DND-41 (cell line): Measurements from ENCODE around the gene HTD2.

Experiments used
- ATAC-seq: fragments of 200-7000 bp; cut with Tn5 transposase; 3 replicates; pipeline ENCODE4 v1.9.1; 2021; ENCODE audit warnings: low read depth; ENCODE audit not compliant: insufficient read depth
- DNase-seq: peaks from one replicate; pipeline ENCODE4 v3.0.0-alpha.2; 2020
- H2AFZ ChIP-seq: 2 replicates; pipeline ENCODE4 v1.6.0; 2012; ENCODE audit warnings: low read depth, low read length
- H3K27ac ChIP-seq: 2 replicates; pipeline ENCODE4 v1.5.1; 2012; ENCODE audit warnings: low read length, inconsistent platforms
- H3K27me3 ChIP-seq: fragments of 200-600 bp; sonication (generic); 2 replicates; pipeline ENCODE4 v1.6.0; 2012; ENCODE audit warnings: low read length, mild to moderate bottlenecking, inconsistent platforms; ENCODE audit not compliant: insufficient read depth, poor library complexity
- H3K36me3 ChIP-seq: 2 replicates; pipeline ENCODE4 v1.5.1; 2012; ENCODE audit warnings: low read length, inconsistent platforms; ENCODE audit not compliant: insufficient read depth
- H3K4me1 ChIP-seq: 2 replicates; pipeline ENCODE4 v1.5.1; 2012; ENCODE audit warnings: mild to moderate bottlenecking, low read length; ENCODE audit not compliant: insufficient read depth
- H3K4me2 ChIP-seq: 2 replicates; pipeline ENCODE4 v1.6.0; 2012; ENCODE audit warnings: mild to moderate bottlenecking, moderate library complexity, low read length, inconsistent platforms; ENCODE audit not compliant: insufficient read depth
- H3K4me3 ChIP-seq, 2 experiments: fragments of 200-600 bp in 1 of 2; shearing (Covaris generic) in 1 of 2; 2 replicates each; pipeline ENCODE4 v1.5.1; 2012 to 2016; ENCODE audit warnings: inconsistent platforms in 2 of 2, low read length in 2 of 2, mild to moderate bottlenecking in 2 of 2, low read depth in 1 of 2, moderate library complexity in 1 of 2
- H3K79me2 ChIP-seq: 2 replicates; pipeline ENCODE4 v1.6.0; 2012; ENCODE audit warnings: low read length, inconsistent platforms; ENCODE audit not compliant: insufficient read depth
- H3K9ac ChIP-seq: 2 replicates; pipeline ENCODE4 v1.6.0; 2012; ENCODE audit warnings: low read depth, mild to moderate bottlenecking, inconsistent platforms, low read length, moderate library complexity
- H3K9me3 ChIP-seq: 2 replicates; pipeline ENCODE4 v1.5.1; 2012; ENCODE audit warnings: low read length, moderate library complexity, mild to moderate bottlenecking, inconsistent platforms; ENCODE audit not compliant: insufficient read depth, severe bottlenecking
- H4K20me1 ChIP-seq: 2 replicates; pipeline ENCODE4 v1.6.0; 2012; ENCODE audit warnings: low read length; ENCODE audit not compliant: insufficient read depth
- EZH2 ChIP-seq: IDR thresholded peaks from 3 replicates; pipeline ENCODE4 v1.6.1; 2012; ENCODE audit warnings: borderline replicate concordance, low read depth, mild to moderate bottlenecking, moderate library complexity, low read length, inconsistent platforms; ENCODE audit not compliant: severe bottlenecking
- TF ChIP-seq, protein P1 (sequence below): IDR thresholded peaks from 2 replicates; pipeline ENCODE4 v1.5.1; 2012; ENCODE audit warnings: borderline replicate concordance, low read length, moderate library complexity, mild to moderate bottlenecking; ENCODE audit not compliant: poor library complexity, severe bottlenecking; ENCODE audit errors: extremely low read depth

The HTD2 gene

DNA sequence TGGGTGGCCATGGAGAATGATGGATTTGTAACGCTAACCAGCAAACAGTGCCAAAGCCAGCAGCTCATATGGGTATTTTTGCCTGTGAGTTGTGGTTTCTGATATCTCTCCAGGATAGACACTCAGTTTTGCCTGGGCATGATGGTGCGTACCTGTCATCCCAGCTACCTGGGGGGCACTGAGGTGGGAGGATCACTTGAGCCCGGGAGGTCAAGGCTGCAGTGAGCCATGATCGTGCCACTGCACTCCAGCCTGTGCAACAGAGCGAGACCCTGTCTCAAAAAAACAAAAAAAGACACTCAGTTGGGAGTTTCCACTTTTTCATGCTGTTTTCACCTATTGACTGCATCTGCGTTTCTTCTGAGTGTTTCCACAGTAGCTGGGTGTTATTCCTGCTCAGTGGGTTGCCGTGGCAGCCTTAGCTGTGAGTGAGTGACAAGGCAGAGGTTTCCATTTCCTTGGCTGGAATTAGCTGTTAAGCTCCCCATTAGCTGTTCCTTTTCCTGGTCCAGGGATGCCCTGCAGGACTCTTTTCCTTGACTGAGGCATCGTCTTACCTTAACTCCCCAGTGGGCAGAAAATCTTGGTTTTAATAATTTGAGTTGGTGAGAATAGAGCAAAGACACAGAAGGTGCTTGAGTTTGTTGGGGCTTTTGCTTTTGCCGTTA, 14.5 kb upstream of the HTD2 start:
- H3K4me1 ChIP-seq = no peaks in the 10 kb centered on the region
- no peaks in the 10 kb centered on the region for H4K20me1 ChIP-seq
- H2AFZ ChIP-seq = no peak overlapping the region
- H3K27me3 ChIP-seq = no peaks in the 10 kb centered on the region
- H3K27ac ChIP-seq = no peak overlapping the region
- H3K4me2 ChIP-seq = no peak overlapping the region
- no peak overlapping the region for H3K4me3 ChIP-seq
- no peak overlapping the region for H3K9ac ChIP-seq
- ATAC-seq (no peak), DNase-seq (no peak)
- H3K79me2 ChIP-seq = no peaks in the 10 kb centered on the region
- H3K9me3 ChIP-seq = no peaks in the 10 kb centered on the region
- TF ChIP-seq EZH2 = no peak
- TF ChIP-seq, protein P1, sequence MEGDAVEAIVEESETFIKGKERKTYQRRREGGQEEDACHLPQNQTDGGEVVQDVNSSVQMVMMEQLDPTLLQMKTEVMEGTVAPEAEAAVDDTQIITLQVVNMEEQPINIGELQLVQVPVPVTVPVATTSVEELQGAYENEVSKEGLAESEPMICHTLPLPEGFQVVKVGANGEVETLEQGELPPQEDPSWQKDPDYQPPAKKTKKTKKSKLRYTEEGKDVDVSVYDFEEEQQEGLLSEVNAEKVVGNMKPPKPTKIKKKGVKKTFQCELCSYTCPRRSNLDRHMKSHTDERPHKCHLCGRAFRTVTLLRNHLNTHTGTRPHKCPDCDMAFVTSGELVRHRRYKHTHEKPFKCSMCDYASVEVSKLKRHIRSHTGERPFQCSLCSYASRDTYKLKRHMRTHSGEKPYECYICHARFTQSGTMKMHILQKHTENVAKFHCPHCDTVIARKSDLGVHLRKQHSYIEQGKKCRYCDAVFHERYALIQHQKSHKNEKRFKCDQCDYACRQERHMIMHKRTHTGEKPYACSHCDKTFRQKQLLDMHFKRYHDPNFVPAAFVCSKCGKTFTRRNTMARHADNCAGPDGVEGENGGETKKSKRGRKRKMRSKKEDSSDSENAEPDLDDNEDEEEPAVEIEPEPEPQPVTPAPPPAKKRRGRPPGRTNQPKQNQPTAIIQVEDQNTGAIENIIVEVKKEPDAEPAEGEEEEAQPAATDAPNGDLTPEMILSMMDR = no peak
- no peaks in the 10 kb centered on the region; the same call in 1 of the 2 replicates for H3K36me3 ChIP-seq

DNA sequence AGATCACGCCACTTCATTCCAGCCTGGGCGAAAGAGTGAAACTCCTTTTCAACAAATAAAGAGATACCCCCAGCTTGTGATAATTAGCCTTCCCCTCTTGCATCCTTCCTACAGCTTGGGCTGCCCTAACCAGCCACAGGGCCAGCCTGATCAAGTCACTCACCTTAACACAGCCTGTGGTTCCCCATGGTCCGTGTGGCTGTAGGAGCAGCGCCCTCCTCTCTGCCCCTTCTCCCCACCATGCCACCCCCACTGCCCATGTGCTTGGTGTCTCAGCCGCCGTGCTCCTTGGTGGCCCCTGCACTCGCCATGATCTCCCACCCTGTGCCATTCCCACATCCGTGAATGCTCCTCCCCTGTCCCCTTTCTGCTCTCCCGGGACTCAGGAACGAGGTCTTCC, 13.5 kb upstream of the HTD2 start:
- ATAC-seq = no peak
- no peak for DNase-seq
- Histone ChIP-seq H3K9me3 (no peaks in the 10 kb centered on the region), H3K27me3 (peaks cover under 1% of the 10 kb centered on the region), H3K4me2 (no peak overlapping the region), H3K27ac (no peak overlapping the region), H3K9ac (no peak overlapping the region), H3K36me3 (no peaks in the 10 kb centered on the region; the same call in 1 of the 2 replicates), H3K4me3 (no peak overlapping the region), H3K79me2 (no peaks in the 10 kb centered on the region), H2AFZ (no peak overlapping the region), H4K20me1 (no peaks in the 10 kb centered on the region), H3K4me1 (no peaks in the 10 kb centered on the region)
- TF ChIP-seq EZH2 = no peak
- TF ChIP-seq, protein P1 = no peak

DNA sequence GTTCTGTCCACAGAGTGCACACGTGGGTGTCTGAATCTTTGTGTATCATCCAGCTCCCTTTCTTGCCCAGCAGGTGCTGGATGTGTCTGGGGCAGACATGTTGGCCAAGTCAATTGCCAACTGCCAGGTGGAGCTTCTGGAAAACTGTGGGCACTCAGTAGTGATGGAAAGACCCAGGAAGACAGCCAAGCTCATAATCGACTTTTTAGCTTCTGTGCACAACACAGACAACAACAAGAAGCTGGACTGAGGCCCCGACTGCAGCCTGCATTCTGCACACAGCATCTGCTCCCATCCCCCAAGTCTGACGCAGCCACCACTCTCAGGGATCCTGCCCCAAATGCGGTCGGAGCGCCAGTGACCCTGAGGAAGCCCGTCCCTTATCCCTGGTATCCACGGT, 12.8 kb upstream of the HTD2 start:
- Histone ChIP-seq H2AFZ (no peak overlapping the region), H3K4me3 (no peak overlapping the region), H4K20me1 (no peaks in the 10 kb centered on the region), H3K9ac (no peak overlapping the region), H3K27ac (no peak overlapping the region), H3K79me2 (no peaks in the 10 kb centered on the region), H3K36me3 (no peaks in the 10 kb centered on the region), H3K4me2 (no peak overlapping the region), H3K9me3 (no peaks in the 10 kb centered on the region), H3K27me3 (peaks cover 3% of the 10 kb centered on the region), H3K4me1 (no peaks in the 10 kb centered on the region)
- no peak for ATAC-seq
- DNase-seq = no peak
- TF ChIP-seq, protein P1 = no peak
- no peak for TF ChIP-seq EZH2
